CD4-positive, alpha-beta T cell treated with Interleukin-4 for 4 hours (primary cell): ENCODE data around the gene TH.
A peak's percentile ranks its signal among the peaks of the same experiment; 100 is the strongest.

Source experiments
- DNase-seq: peaks from one replicate; pipeline ENCODE4 v3.0.0-alpha.2; 2020

TH gene

DNA sequence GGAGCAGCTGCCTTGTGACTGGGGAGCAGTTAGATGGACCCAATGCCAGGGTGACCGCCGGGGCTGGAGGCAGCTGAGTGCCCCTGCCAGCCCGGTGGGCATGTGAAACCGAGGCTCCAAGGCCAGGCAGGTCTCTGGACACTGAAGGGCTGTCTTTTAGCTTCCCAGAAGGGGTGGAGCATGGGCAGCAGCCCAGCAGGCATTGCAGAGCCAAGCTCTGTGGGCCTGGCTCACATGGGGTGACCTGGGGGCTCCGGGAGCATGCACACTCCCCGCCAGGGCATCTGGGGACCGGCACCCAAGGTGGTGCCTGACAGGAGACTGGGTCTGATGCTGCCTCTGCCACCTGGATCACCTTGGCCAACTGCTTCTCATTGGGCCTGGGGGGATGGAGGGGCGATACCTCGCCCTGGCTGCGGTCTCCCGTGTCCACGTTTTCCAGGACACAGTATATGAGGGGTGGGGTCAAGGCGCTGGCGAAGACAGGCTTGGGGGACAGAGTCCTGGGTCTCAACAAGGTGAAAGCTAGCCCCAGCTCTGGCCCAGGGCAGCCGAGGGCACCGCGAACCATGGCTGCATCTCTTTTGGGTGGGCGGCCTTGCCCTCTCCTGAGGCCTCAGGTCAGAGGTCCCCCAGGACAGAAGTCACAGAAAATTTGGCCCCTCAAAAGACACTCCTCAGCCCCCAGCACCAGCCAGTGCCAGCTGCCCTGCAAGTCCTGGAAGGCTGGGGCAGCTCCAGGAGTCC is 14.1 kb downstream of the TH start:
- DNase-seq, result no peak

GRCh38 chr11:2156416-2157182 is 15.0 kb downstream of the TH start:
- peak; percentile 30 for DNase-seq

DNA sequence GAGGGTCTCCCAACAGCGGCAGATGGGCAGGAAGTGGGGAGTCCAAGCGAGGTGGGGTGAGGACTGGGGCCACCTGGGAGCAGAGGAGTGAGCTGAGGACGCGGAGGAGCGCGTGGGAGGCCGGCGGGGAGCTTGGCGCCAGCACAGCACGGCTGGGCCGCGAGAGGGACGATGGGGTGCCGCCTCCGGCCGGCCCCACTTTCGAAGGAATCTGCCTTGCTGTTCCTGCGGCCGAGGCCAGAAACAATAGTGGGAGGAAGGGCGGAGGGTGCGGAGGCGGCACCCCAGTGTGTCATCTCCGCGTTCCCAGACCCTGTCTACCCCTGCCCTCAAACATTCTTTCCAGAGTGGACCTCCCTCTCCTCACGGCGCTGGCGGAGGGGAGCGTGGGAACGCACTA is 16.1 kb downstream of the TH start:
- DNase-seq, result no peak

GRCh38 chr11:2154889-2155288 is 16.7 kb downstream of the TH start:
- DNase-seq, result no peak

- DNase-seq, result no peak
These were observed 17.4 kb downstream of the TH start for GRCh38 chr11:2154195-2154585.

DNA sequence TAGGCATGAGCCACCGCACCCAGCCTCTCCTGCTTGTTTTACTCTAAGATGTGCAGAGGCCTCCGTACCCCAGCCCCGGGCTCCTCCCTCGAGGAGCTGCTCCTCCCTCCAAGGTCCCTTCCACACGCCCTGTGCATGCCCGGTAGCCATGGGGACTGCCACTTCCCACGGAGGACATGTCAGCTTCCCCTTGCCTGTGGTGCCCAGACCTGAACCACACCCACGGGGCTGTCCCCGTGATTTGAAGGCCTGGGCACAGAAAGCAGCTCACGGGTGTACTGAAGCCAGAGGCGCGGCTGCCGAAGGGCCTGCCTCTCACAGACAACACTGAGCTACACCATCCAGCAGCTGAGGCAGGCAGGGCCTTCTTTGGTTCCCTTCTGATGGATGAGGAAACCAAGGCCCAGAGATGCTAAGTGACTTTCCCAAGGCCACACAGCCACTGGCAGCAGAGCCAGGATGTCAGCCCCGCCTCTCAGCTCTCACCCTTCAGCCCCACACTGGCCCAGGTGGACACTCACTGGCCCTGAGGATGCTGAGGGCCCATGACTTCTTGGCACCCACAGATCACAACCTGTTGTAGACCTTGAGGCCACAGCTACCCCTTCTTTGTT is 17.9 kb downstream of the TH start:
- DNase-seq, result no peak

DNA sequence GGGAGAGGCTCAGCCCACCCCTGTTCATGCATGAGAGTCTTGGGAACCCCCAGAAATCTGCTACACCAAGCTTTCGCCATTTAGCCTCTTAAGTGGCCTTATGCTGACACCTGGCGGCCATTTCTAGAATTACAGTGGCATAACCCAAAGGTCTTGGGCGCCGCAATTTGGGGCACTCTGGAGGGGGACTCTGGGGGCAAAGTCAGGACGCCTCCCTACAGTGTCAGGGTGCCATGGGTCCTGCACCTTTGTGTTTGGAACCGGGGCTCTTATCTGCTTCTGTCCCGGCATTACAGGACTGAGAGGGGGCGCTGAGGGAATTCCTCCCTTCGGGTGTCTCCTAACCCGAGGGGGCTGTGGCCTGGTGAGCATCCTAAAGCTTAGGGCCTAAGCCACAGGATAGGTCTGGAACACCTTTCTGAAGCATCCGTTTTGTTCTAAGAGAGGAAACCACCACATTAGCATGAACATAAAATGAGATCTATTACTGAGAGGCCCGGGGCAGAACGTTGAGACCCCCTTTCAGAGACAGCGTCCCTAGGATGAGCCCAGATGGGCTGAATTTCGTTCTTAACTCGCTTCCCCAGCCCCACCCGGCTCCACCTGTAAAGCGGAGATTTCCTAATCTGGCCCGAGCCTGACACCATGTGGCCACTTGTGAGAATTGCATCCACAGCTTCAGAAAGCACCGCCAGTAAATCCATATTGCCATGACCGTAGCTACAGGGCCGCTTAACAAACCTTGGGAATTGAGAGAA is 19.9 kb downstream of the TH start:
- peak; percentile 76 for DNase-seq

- no peak for DNase-seq
These were observed 21.5 kb downstream of the TH start for GRCh38 chr11:2149864-2150847.

- no peak for DNase-seq
These were observed 22.2 kb downstream of the TH start for GRCh38 chr11:2149460-2149859.

DNA sequence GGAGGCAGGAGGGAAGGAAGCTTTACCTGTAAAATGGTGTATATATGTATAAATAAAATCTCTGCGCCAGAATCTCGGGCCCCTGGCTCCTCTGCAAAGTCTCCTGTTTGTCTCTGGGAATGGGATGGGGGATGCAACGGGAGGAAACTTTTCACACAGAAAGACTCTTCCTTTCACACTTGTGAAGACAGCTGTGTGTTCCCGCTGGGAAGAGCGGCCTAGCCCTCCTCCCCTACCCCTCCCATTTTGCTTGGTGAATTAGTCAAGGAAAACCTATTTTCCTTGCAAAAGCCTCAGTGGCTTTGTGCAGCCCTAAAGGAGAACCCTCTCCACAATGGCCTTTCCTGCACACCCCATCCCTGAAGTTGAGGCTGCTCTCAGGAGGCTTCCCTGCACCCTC is 23.0 kb downstream of the TH start:
- no peak for DNase-seq

GRCh38 chr11:2147391-2147790 is 24.2 kb downstream of the TH start:
- no peak for DNase-seq

GRCh38 chr11:2146051-2146450 is 25.6 kb downstream of the TH start:
- DNase-seq, result no peak

DNA sequence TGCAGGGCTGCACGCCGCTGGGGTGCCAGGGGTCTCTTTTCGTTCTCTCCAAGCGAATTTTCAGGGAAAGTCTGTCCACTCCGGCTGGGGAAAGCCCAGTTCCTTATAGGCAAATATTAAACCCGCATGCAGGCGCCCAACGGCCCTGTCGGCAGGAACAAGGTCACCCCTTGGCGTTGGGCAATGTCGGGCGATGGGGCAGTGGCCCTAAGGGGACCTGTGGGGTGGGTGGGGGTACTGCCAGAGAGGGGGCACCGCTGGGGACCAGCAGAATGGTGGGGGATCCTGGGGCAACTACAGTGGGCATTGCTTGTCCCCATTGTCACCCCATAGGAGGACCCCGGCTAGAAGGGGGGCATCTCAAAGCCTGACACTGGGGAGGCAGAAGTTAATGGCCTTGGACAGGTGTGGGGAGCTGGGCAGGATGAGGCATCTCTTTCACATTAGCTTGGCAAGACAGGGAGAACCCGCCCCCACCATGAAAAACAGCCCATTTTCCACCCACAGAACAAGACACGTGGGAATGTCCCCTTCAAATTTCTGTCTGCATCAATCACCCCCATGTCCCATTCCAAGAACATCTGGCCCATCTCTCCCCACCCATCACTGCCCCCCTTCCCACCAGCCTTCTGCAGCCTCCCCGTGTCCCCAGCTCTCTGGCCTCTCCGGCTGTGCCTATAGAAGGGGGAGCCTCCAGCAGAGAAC is 26.9 kb downstream of the TH start:
- no peak for DNase-seq

DNA sequence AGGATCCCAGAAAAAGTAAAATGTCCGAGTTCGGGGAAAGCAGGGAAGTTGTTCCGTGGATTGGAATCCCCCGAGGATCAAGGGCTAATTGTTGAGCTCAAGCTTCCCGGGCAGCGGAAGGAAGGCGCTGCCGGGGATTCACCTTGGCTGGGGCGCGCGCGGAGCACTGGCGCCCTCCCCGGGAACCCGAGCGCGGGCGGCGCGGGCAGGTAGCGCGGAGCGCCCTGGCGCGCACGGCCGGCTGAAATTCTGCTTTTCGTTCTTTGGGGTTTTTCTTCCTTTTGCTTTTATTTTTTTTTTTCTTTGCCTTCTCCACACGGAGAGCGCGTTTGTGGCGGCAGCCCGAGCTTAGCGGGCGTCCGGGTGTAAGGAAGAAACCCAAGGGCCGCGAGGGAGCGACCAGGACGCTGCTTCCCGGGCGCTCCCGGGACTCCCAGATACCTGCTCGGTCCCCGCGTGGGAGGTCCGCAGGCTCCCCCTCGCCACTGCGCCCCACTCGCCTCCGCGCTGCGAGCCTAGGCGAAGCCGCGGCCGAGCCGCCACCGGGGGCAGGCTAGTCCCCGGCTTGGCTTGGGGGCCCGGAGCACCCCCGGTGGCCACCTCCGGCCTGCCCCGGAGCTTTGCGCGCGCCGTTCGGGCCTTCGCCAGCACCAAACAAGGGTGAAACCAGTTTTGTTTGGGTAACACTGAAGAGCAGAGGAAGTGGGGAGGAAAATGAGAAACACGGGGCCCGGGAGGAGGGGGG is 27.6 kb downstream of the TH start:
- DNase-seq, result no peak

DNA sequence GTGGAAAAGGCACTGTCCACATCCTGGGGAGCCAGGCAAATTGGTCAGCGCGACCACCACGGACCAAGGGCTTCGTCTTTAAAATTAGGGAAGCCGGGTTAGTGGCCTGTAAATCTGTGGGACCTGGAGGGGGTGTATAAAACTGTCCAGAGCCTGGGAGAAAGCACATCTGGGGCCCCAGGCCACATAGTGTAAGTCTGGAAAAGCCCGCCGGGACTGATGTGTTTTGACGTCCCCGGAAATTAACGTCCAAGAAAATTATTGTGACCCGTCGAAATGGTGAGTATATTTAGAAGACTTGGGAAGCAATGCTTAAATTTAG is 28.2 kb downstream of the TH start:
- no peak for DNase-seq

DNA sequence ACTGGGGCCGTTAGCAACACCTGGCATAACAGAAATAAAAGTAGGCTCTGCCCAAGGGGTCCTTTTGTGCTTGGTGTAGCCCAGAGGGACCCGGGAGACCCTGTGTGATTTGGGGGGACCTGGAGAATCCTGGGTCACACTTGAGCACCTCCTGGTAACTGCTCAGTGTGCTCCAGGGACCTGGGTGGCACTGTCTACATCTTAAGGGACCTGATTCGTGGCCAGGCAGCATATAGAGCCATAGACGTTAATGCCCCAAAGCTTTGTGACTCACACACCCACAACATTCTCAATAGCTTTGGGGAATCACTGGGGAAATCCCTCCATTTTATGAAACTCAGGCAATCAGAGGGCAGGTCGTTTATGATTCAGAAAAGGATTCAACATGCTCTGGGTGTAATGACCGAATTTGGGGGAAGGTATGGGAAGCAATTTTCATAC is 28.8 kb downstream of the TH start:
- no peak for DNase-seq

DNA sequence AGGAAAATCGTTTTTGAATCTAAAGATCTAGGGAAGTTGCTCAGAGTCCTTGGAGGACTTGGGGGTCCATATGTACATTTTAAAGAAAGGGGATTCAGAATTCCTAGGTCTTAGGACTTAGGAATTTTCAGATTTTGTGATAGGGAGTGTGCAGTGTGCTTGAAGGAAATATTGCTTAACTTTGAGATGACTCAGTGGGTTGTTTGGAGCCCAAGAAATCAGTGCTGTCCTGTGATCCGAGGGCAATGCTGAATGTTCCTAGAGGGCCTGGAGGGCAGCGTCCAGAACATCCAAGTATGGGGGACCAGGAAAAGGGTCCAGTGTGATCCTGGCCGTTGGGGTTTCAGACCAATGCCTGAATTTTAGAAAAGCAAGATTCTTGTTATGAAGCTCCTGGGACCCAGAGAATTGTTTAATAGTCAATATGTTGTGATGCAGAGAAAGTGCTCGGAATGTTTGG is 29.3 kb downstream of the TH start:
- DNase-seq, result no peak

- DNase-seq, result no peak
These were observed 30.9 kb downstream of the TH start for GRCh38 chr11:2140411-2141400.

GRCh38 chr11:2139621-2140337 is 31.8 kb downstream of the TH start:
- no peak for DNase-seq
